Ishikawa (cell line): ENCODE data around the gene CABP7.

Experiments used
- CREB1 ChIP-seq: IDR thresholded peaks from 2 replicates; pipeline ENCODE4 v1.6.1; 2012; ENCODE audit warnings: low read depth
- EGR1 ChIP-seq: IDR thresholded peaks from 2 replicates; pipeline ENCODE4 v1.6.1; 2012
- EP300 ChIP-seq: IDR thresholded peaks from 2 replicates; pipeline ENCODE4 v1.6.1; 2012; ENCODE audit warnings: borderline replicate concordance
- FOXM1 ChIP-seq: IDR thresholded peaks from 2 replicates; pipeline ENCODE4 v1.6.1; 2012; ENCODE audit warnings: low read depth, borderline replicate concordance
- NFIC ChIP-seq: IDR thresholded peaks from 2 replicates; pipeline ENCODE4 v1.6.1; 2012
- RAD21 ChIP-seq: IDR thresholded peaks from 2 replicates; pipeline ENCODE4 v1.6.1; 2012; ENCODE audit warnings: low read depth
- TAF1 ChIP-seq: IDR thresholded peaks from 2 replicates; pipeline ENCODE4 v1.6.1; 2012; ENCODE audit warnings: low read depth, mild to moderate bottlenecking
- TF ChIP-seq, protein P1 (sequence below): IDR thresholded peaks from 2 replicates; pipeline ENCODE4 v1.6.1; 2012

DNA sequence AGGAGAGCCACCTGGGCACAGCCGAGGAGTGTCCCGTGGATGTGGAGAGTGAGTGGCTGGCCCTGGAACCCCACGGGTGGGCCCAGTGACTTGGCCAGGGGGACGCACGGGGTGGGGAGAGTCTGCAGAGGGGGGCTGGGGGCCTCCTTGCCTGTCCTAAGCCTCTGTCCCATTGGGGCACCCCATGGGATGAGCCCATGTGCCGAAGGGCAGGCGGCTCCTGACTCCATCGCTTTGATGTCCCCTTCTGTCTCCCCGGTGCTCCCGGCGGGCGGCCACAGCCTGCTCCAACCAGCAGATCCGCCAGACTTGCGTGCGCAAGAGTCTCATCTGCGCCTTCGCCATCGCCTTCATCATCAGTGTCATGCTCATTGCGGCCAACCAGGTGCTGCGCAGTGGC is 9.4 kb downstream of the CABP7 start:
- TF ChIP-seq EP300 (no peak), NFIC (no peak), RAD21 (no peak), CREB1 (no peak), EGR1 (no peak), FOXM1 (no peak), TAF1 (no peak)
- TF ChIP-seq, protein P1, sequence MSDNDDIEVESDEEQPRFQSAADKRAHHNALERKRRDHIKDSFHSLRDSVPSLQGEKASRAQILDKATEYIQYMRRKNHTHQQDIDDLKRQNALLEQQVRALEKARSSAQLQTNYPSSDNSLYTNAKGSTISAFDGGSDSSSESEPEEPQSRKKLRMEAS: no peak
